H1 (cell line): ENCODE data around the gene TFR2. TPM values are rescaled to one million over a fixed set of nuclear protein-coding genes. Genes with fewer than 3 reads are reported as not detected.

Experiments used
- BACH1 ChIP-seq: IDR thresholded peaks from 2 replicates; pipeline ENCODE4 v1.6.1; 2012; ENCODE audit warnings: low read length, improper control_type of control experiment
- CEBPB ChIP-seq: IDR thresholded peaks from 2 replicates; pipeline ENCODE4 v1.6.1; 2012; ENCODE audit warnings: low read depth, low read length
- CHD2 ChIP-seq: IDR thresholded peaks from 2 replicates; pipeline ENCODE4 v1.6.1; 2012; ENCODE audit warnings: low read length, improper control_type of control experiment
- HDAC6 ChIP-seq: IDR thresholded peaks from one replicate; pipeline ENCODE4 v1.7.1; 2012; ENCODE audit warnings: low read depth, mild to moderate bottlenecking, inconsistent platforms, low read length, moderate library complexity
- KDM1A ChIP-seq: fragments of 200-600, 300-600 bp; sonication (generic); IDR thresholded peaks from 2 replicates; pipeline ENCODE4 v1.7.1; 2016; ENCODE audit warnings: mild to moderate bottlenecking, low read length, borderline replicate concordance
- POLR2AphosphoS5 ChIP-seq: IDR thresholded peaks from 2 replicates; pipeline ENCODE4 v1.6.1; 2011; ENCODE audit warnings: low read depth, low read length
- RFX5 ChIP-seq: IDR thresholded peaks from 2 replicates; pipeline ENCODE4 v1.6.1; 2011; ENCODE audit warnings: low read depth, low read length, improper control_type of control experiment, borderline replicate concordance
- SP1 ChIP-seq: IDR thresholded peaks from 2 replicates; pipeline ENCODE4 v1.6.1; 2011; ENCODE audit warnings: low read depth, low read length
- TAF1 ChIP-seq: IDR thresholded peaks from 2 replicates; pipeline ENCODE4 v1.6.1; 2011; ENCODE audit warnings: mild to moderate bottlenecking, low read depth, low read length
- TBP ChIP-seq: IDR thresholded peaks from 2 replicates; pipeline ENCODE4 v1.6.1; 2011; ENCODE audit warnings: low read depth, low read length, improper control_type of control experiment
- polyA plus RNA-seq, 7 experiments: library from polyadenylated mRNA; depleted of rRNA in 3 of 7; stranded (reverse) in 5 of 7; unstranded in 2 of 7; fragments of >200 nt in 5 of 7; fragments of 200-250 nt in 2 of 7; gene quantifications; 1 replicate in 5 of 7; 2 replicates in 1 of 7; 4 replicates in 1 of 7; pipeline versions ENCODE4 v1.2.1 to v1.2.3, GENCODE V29; 2011 to 2013; ENCODE audit warnings: missing spikeins in 2 of 7, mixed read lengths in 2 of 7
- total RNA-seq: library from RNA; stranded (reverse); fragmentation: NEBNext Ultra II Directional; extraction: Animal tissue kit (Norgen Biotek cat#: 25700); gene quantifications from 2 replicates; pipeline ENCODE4 v1.2.1, GENCODE V29; 2021

The TFR2 gene
- total and polyA plus RNA-seq, 2 of the 8 experiments (the other 6 are each of a cell fraction or from before 2014, with no cell fraction given) = 4.6 to 5.7 TPM

- TF ChIP-seq BACH1 = no peak
- no peak for TF ChIP-seq TAF1
- TF ChIP-seq RFX5 = no peak
- no peak for TF ChIP-seq CHD2
- no peak for TF ChIP-seq SP1
- TF ChIP-seq HDAC6 = no peak
- TF ChIP-seq CEBPB = no peak
- no peak for TF ChIP-seq TBP
- no peak for TF ChIP-seq POLR2AphosphoS5
- TF ChIP-seq KDM1A = no peak
- TF ChIP-seq, all 59 proteins: peak for 0
Measured at GRCh38 chr7:100683659-100684533, 42.5 kb upstream of the TFR2 start (continued).
